Measurements from ENCODE around the gene MAGI2. TPM values are rescaled to one million over a fixed set of nuclear protein-coding genes. Genes with fewer than 3 reads are reported as not detected.

MAGI2 gene
- total and polyA plus RNA-seq, 2 of the 13 experiments (the other 11 are each of a cell fraction or from before 2014, with no cell fraction given), result 1.5 to 3.8 TPM

DNA sequence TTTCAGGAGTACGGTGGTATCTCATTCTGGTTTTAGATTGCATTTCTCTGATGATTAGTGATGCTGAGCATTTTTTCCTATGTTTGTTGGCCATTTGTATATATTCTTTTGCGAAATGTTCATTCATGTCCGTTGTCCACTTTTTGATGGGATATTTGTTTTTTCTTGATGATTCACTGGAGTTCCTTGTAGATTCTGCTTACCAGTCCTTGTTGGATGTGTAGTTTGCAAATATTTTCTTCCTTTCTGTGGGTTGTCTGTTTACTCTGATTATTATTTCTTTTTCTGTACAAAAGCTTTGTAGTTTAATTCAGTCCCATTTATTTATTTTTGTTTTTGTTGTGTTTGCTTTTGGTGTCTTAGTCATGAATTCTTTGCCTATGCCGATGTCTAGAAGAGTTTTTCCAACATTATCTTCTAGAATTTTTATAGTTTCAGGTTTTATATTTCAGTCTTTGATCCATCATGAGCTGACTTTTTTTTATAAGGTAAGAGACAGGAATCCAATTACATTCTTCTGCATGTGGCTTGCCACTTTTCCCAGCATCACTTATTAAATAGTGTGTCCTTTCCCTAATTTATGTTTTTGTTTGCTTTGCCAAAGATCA is 320.5 kb downstream of the MAGI2 start (continued):
- peak in 1 of 2 experiments; percentile 54; a peak in 1 of 4 replicates for TF ChIP-seq EP300 (IDR thresholded peaks at IDR 0.05; ENCODE audit: low read depth in 2 of 2, low read length in 2 of 2)
- no peak for TF ChIP-seq EP300 (CRISPR knock-in tag; IDR thresholded peaks at IDR 0.05; ENCODE audit: borderline replicate concordance)
- 0 out of 2 replicates have a peak, but pooled peaks have one; percentile 23 for TF ChIP-seq TCF7 (IDR thresholded peaks at IDR 0.05; ENCODE audit: low read depth)
- no peak for TF ChIP-seq ZBTB8A (CRISPR knock-in tag; IDR thresholded peaks at IDR 0.05; ENCODE audit: borderline replicate concordance, low read depth)
- no peak for TF ChIP-seq ARHGAP35 (CRISPR knock-in tag; IDR thresholded peaks at IDR 0.05; ENCODE audit: borderline replicate concordance)
- TF ChIP-seq SKIL (CRISPR knock-in tag; IDR thresholded peaks at IDR 0.05; ENCODE audit: borderline replicate concordance), result no peak

DNA sequence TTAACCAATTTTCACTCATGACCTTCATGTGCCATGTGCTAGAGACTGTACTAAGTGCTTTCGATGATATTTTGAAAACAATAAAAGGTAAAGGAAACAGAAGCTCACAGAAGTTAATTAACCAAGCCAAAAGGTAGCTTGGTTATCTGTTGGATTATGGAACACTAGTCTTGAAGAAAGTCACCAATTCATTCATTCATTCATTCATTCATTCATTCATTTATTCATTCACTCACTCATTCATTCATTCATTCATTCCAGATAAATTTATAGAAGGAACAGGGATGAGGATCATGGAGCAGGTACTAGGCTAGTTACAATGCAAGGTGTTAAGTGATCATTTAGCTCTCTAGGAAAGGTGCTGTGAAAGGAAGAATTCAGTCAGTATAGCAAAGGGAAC is 322.8 kb downstream of the MAGI2 start:
- ChIA-PET CTCF (ENCODE audit: low intra/inter-chr PET ratio, low total read pairs) (no interaction called here), POLR2A (no interaction called here)
- TF ChIP-seq, protein P1, sequence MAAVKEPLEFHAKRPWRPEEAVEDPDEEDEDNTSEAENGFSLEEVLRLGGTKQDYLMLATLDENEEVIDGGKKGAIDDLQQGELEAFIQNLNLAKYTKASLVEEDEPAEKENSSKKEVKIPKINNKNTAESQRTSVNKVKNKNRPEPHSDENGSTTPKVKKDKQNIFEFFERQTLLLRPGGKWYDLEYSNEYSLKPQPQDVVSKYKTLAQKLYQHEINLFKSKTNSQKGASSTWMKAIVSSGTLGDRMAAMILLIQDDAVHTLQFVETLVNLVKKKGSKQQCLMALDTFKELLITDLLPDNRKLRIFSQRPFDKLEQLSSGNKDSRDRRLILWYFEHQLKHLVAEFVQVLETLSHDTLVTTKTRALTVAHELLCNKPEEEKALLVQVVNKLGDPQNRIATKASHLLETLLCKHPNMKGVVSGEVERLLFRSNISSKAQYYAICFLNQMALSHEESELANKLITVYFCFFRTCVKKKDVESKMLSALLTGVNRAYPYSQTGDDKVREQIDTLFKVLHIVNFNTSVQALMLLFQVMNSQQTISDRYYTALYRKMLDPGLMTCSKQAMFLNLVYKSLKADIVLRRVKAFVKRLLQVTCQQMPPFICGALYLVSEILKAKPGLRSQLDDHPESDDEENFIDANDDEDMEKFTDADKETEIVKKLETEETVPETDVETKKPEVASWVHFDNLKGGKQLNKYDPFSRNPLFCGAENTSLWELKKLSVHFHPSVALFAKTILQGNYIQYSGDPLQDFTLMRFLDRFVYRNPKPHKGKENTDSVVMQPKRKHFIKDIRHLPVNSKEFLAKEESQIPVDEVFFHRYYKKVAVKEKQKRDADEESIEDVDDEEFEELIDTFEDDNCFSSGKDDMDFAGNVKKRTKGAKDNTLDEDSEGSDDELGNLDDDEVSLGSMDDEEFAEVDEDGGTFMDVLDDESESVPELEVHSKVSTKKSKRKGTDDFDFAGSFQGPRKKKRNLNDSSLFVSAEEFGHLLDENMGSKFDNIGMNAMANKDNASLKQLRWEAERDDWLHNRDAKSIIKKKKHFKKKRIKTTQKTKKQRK (IDR thresholded peaks at IDR 0.05; ENCODE audit: low read length), result no peak
- TF ChIP-seq ZNF24 (IDR thresholded peaks at IDR 0.05), result peak; percentile 74
- TF ChIP-seq ZNF274 (CRISPR knock-in tag; IDR thresholded peaks at IDR 0.05), result no peak
- no peak for TF ChIP-seq ZNF770 (CRISPR knock-in tag; IDR thresholded peaks at IDR 0.05)
- TF ChIP-seq ZC3H13 (CRISPR knock-in tag; IDR thresholded peaks at IDR 0.05), result no peak
- TF ChIP-seq, protein P2, sequence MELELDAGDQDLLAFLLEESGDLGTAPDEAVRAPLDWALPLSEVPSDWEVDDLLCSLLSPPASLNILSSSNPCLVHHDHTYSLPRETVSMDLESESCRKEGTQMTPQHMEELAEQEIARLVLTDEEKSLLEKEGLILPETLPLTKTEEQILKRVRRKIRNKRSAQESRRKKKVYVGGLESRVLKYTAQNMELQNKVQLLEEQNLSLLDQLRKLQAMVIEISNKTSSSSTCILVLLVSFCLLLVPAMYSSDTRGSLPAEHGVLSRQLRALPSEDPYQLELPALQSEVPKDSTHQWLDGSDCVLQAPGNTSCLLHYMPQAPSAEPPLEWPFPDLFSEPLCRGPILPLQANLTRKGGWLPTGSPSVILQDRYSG (CRISPR knock-in tag; IDR thresholded peaks at IDR 0.05), result no peak
- no peak overlapping the region for H3K4me2 ChIP-seq (ENCODE audit: low read depth, low read length)
- H2AFZ ChIP-seq (ENCODE audit: low read length), result no peak overlapping the region
- no peak for FAIRE-seq
- in situ Hi-C loops (cut with HindIII; ENCODE audit: extremely low pct_ligation_motif_present, low pct_unique_long_range_greater_than_20kb), result no loop called here
- H3K4me1 ChIP-seq (ENCODE audit: insufficient read depth, low read length), result 0 out of 2 replicates have a peak, but pooled peaks cover 8% of the 10 kb centered on the region
- no peaks in the 10 kb centered on the region for H3K36me3 ChIP-seq (replicated peaks in 1 of 2; ENCODE audit: control insufficient read depth in 1 of 2, insufficient read depth in 2 of 2, low read length in 2 of 2)
- no peak overlapping the region for H3K4me3 ChIP-seq (replicated peaks in 1 of 3; ENCODE audit: insufficient read depth in 1 of 3, low read depth in 2 of 3, low read length in 3 of 3)
- H4K20me1 ChIP-seq (ENCODE audit: insufficient read depth, low read length), result no peaks in the 10 kb centered on the region
- H3K9ac ChIP-seq (ENCODE audit: insufficient read depth, low read depth, low read length), result no peak overlapping the region
- no peak for DNase-seq (ENCODE audit: low spot score)
- H3K79me2 ChIP-seq (ENCODE audit: insufficient read depth, low read length), result no peaks in the 10 kb centered on the region
- H3K9me3 ChIP-seq (ENCODE audit: low read length), result no peaks in the 10 kb centered on the region
- H3K27ac ChIP-seq (ENCODE audit: extremely low read length, insufficient read depth, low read length), result no peak overlapping the region
- intact Hi-C loops (cut with micrococcal nuclease; ENCODE audit: unreplicated experiment), result no loop called here
- no TSS peak for BruUV-seq (replicated peaks)
- 100% methylated on average over 1 of the region's 1 CpG for WGBS (ENCODE audit: low lambda C conversion rate)
- no peak for ATAC-seq
- no peaks in the 10 kb centered on the region for H3K27me3 ChIP-seq (ENCODE audit: control insufficient read depth in 1 of 2, insufficient read depth in 2 of 2, low read length in 2 of 2)
